Brain microvascular endothelial cell (primary cell): ENCODE measurements around the gene GAB1.

Experiments
- DNase-seq: peaks from one replicate; pipeline ENCODE4 v3.0.0-alpha.2; 2020
- H3K27ac ChIP-seq: fragments of 250-450 bp; sonication (Bioruptor Pico); 2 replicates; pipeline ENCODE4 v1.5.1; 2020; ENCODE audit warnings: mild to moderate bottlenecking, moderate library complexity
- H3K27me3 ChIP-seq: fragments of 250-450 bp; sonication (Bioruptor Pico); replicated peaks from 2 replicates; pipeline ENCODE4 v1.5.1; 2020; ENCODE audit warnings: mild to moderate bottlenecking
- H3K36me3 ChIP-seq: fragments of 250-450 bp; sonication (Bioruptor Pico); replicated peaks from 2 replicates; pipeline ENCODE4 v1.5.1; 2020; ENCODE audit warnings: mild to moderate bottlenecking
- H3K4me3 ChIP-seq: 2 replicates; pipeline ENCODE4 v1.5.1; 2011; ENCODE audit warnings: low read depth, mild to moderate bottlenecking, control low read depth, low read length, moderate library complexity
- in situ Hi-C: cut with HindIII; loops from 2 replicates; pipeline ENCODE4 v1.10.0; 2017; ENCODE audit warnings: low sequenced_read_pairs, low pct_ligation_motif_present
- TF ChIP-seq, protein P1 (sequence below): IDR thresholded peaks from 2 replicates; pipeline ENCODE4 v1.5.1; 2011; ENCODE audit warnings: low read depth, mild to moderate bottlenecking, moderate library complexity, low read length, control low read depth, inconsistent platforms; ENCODE audit errors: missing control alignments

GAB1 gene

DNA sequence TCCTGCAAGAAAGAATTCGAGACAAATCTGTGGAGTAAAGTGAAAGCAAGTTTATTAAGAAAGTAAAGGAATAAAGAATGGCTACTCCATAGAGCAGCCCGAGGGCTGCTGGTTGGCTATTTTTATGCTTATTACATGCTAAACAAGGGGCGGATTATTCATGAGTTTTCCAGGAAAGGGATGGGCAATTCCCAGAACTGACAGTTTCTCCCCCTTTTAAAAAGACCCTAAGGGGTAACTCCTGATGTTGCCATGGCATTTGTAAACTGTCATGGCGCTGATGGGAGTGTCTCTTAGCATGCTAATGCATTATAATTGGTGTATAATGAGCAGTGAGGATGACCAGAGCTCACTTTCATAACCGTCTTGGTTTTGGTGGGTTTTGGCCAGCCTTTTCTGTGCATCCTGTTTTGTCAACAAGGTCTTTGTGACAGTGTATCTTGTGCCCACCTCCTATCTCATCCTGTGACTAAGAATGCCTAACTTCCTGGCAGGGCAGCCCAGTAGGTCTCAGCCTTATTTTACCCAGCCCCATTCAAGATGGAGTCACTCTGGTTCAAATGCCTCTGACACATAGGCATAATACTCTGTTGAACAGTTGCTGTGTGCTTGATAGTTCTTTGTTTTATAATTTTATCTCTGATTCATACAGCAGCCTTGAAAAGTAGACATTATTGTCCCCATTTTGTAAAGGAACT lies 25.8 kb downstream of the GAB1 start:
- in situ Hi-C loops = no loop called here
- H3K36me3 ChIP-seq = no peaks in the 10 kb centered on the region

DNA sequence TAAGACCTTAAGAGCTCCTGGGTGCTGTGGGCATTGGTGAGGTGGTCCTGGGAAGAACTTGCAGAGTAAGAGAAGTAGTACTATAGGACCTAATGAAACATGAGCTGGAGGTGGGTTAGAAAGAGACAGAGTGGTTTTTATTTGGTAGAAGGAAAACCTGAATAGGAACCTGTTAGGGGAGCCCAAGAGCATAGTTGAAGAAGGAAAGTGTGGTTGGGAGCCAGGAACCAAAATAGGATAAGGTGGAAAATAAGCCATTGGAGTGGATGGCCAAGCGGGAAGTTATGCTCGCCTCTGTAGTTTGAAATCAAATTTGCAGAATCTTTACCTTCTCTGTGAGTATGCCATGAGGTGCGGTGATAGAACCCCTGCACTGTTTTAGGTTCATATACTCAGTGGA lies 26.7 kb downstream of the GAB1 start:
- TF ChIP-seq, protein P1, sequence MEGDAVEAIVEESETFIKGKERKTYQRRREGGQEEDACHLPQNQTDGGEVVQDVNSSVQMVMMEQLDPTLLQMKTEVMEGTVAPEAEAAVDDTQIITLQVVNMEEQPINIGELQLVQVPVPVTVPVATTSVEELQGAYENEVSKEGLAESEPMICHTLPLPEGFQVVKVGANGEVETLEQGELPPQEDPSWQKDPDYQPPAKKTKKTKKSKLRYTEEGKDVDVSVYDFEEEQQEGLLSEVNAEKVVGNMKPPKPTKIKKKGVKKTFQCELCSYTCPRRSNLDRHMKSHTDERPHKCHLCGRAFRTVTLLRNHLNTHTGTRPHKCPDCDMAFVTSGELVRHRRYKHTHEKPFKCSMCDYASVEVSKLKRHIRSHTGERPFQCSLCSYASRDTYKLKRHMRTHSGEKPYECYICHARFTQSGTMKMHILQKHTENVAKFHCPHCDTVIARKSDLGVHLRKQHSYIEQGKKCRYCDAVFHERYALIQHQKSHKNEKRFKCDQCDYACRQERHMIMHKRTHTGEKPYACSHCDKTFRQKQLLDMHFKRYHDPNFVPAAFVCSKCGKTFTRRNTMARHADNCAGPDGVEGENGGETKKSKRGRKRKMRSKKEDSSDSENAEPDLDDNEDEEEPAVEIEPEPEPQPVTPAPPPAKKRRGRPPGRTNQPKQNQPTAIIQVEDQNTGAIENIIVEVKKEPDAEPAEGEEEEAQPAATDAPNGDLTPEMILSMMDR = no peak
- no peaks in the 10 kb centered on the region for H3K27me3 ChIP-seq
- H3K36me3 ChIP-seq = no peaks in the 10 kb centered on the region
- DNase-seq = no peak
- no peak overlapping the region for H3K27ac ChIP-seq
- no peak overlapping the region for H3K4me3 ChIP-seq
- in situ Hi-C loops = no loop called here

More for the DNA sequence above, 25.8 kb downstream of the GAB1 start:
- TF ChIP-seq, protein P1 = no peak
- no peak overlapping the region for H3K4me3 ChIP-seq
- no peak for DNase-seq
- no peak overlapping the region for H3K27ac ChIP-seq
- H3K27me3 ChIP-seq = no peaks in the 10 kb centered on the region

DNA sequence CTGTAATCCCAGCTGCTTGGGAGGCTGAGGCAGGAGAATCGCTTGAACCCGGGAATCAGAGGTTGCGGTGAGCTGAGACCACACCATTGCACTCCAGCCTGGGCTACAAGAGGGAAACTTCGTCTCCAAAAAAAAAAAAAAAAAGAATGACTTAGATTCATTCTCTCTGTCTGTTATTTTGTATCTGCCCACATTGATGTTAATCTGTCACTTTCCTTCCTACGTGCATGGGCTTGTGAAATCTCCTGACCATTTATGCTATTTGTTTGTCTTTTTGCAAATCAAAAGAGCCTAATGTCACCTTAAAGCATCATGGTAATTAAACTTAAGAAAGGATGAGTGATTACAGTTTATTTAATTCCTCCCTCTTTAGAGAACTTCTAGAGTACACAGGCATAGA lies 27.4 kb downstream of the GAB1 start:
- in situ Hi-C loops = no loop called here
- Histone ChIP-seq H3K27me3 (no peaks in the 10 kb centered on the region), H3K27ac (no peak overlapping the region), H3K4me3 (no peak overlapping the region), H3K36me3 (no peaks in the 10 kb centered on the region)
- TF ChIP-seq, protein P1 = no peak
- no peak for DNase-seq

DNA sequence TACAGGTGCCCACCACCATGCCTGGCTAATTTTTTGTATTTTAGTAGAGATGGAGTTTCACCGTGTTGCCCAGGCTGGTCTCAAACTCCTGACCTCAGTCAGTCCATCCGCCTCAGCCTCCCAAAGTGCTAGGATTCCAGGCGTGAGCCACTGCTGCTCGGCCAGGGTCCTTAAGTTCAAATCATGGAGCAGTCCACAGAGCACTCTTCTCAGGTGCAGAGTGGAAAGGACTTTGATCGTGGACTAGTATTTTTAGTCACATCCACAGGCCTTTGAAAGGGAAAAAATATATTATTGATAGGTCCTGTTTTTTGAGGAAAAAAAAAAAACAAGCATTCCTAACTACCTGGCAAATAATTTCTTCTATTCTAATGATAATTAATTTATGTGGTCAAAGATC lies 31.2 kb downstream of the GAB1 start:
- no peak overlapping the region for H3K27ac ChIP-seq
- no peak for DNase-seq
- no peaks in the 10 kb centered on the region for H3K27me3 ChIP-seq
- H3K36me3 ChIP-seq = no peaks in the 10 kb centered on the region
- in situ Hi-C loops = no loop called here
- H3K4me3 ChIP-seq = no peak overlapping the region
- TF ChIP-seq, protein P1 = no peak

DNA sequence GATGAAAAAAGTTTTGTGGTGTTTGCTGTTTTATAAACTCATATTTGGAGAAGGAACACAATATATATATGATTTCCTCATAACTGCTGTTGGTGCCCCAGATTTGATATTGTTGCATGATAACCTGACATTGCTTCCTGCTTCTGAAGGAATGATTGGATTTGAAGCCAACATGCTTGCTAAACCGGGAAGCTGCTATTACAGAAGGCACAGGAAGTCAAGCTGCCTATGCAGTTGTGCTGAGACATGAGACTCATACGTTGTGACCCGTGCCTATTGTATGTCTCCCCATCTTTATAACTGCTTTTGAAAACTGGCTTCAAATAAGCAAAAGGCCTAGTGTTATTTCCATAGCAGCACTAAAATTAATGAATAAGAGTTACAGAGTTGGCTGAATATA lies 32.9 kb downstream of the GAB1 start:
- no peak for DNase-seq
- in situ Hi-C loops = no loop called here
- Histone ChIP-seq H3K4me3 (no peak overlapping the region), H3K36me3 (no peaks in the 10 kb centered on the region), H3K27me3 (no peaks in the 10 kb centered on the region), H3K27ac (no peak overlapping the region)
- TF ChIP-seq, protein P1 = no peak
